GM13977 (cell line): ENCODE measurements around the gene NPM3.

Experiments used
- DNase-seq: peaks from one replicate; pipeline ENCODE4 v3.0.0; 2012; ENCODE audit warnings: low spot score
- in situ Hi-C: fragments of 300-500 bp; cut with MboI; formaldehyde crosslinking; loops from one replicate; pipeline ENCODE4 v1.12.0; 2022; ENCODE audit warnings: low sequenced_read_pairs, low pct_unique_long_range_greater_than_20kb, mixed read lengths, inconsistent platforms; ENCODE audit not compliant: unreplicated experiment
- TF ChIP-seq, protein P1 (sequence below): IDR thresholded peaks from 2 replicates; pipeline ENCODE4 v1.5.1; 2012; ENCODE audit warnings: mild to moderate bottlenecking, control low read depth; ENCODE audit not compliant: insufficient read depth; ENCODE audit errors: extremely low read depth, missing control alignments

Gene NPM3

DNA sequence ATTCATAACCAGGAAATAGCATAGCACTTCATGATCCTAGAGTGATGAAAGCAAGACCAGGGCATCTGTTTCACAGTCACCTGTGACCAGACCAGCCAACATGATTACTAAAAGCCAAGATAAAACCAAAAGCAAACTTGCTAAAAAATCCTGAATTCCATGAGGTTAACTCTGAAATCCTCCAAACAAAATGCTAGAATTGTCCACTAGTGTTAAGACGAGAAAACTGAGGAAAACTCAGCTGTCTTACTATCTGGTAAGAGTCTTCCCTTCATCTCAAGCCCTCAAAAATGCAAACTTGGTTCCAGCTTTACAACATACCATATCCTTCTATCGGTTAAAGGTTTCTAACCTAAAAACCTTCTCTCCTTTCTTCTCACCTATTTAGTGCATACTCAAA lies 1.3 kb upstream of the NPM3 start:
- TF ChIP-seq, protein P1, sequence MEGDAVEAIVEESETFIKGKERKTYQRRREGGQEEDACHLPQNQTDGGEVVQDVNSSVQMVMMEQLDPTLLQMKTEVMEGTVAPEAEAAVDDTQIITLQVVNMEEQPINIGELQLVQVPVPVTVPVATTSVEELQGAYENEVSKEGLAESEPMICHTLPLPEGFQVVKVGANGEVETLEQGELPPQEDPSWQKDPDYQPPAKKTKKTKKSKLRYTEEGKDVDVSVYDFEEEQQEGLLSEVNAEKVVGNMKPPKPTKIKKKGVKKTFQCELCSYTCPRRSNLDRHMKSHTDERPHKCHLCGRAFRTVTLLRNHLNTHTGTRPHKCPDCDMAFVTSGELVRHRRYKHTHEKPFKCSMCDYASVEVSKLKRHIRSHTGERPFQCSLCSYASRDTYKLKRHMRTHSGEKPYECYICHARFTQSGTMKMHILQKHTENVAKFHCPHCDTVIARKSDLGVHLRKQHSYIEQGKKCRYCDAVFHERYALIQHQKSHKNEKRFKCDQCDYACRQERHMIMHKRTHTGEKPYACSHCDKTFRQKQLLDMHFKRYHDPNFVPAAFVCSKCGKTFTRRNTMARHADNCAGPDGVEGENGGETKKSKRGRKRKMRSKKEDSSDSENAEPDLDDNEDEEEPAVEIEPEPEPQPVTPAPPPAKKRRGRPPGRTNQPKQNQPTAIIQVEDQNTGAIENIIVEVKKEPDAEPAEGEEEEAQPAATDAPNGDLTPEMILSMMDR, result no peak
- no peak for DNase-seq
- in situ Hi-C loops, result loop anchor here (5.0 kb wide), 1 partner anchor 182 kb away; no protein-coding TSS in a partner anchor

DNA sequence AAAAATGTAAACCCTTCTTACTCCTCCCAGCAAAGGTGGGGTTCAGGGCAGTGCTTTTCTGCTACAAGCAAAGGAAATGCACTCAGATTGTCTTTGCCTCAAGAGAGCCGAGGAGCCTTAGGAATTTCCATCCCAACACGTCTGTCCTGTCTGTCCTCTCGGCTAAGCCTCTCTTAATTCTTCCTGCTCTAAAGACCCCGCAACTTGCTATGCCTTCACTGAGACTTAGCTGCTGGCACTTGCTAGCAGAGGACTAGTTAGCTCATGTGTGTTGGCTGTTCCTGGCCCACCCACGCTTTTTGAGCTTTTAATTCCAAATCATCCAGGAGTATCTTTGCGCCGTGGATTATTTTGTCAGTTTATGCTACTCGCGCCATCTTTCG lies 481 bp upstream of the NPM3 start:
- DNase-seq, result peak; percentile 13
- in situ Hi-C loops, result loop anchor here (5.0 kb wide), 1 partner anchor 181 kb away; no protein-coding TSS in a partner anchor
- TF ChIP-seq, protein P1, result no peak

DNA sequence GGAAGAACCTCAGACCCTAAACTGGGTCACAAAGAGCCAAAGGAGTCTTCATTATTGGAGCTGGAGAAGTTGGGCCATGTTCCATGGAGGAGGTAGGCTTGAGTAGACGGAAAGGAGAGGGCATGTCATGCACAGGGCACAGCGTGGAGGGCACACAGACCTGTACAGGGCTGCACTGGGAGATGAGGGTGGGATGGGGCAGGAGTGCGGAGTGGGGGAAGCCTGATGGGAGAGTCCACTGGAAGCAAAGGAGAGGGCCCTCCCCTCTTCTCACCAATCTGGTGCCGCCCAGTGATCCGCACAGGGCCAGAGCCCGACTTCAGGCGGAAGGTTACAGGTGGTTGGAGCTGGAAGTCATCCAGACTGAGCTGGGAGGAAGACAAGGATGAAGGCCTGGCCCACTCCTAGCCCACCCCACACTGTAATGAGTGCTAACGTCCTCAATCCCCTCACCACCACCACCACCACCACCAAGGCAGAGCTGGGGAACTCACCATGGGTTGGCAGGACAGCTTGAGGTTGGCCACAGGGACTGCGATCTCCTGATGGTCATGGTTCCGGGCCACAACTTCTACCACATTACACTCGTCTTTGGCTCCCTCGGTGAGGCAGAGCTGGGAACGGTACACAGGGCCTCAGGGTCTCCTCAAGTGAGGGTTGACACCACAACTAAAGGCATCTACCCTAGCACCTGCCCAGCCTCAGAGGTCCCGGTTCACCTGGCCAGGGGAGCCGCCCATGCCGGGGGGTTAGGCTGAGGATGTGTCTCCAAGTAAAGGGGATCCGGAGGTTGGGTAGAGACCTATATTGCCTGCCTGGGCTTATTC lies 1.0 kb downstream of the NPM3 start:
- DNase-seq, result peak; percentile 27
- TF ChIP-seq, protein P1, result no peak
- in situ Hi-C loops, result loop anchor here (5.0 kb wide), 1 partner anchor 180 kb away; no protein-coding TSS in a partner anchor

DNA sequence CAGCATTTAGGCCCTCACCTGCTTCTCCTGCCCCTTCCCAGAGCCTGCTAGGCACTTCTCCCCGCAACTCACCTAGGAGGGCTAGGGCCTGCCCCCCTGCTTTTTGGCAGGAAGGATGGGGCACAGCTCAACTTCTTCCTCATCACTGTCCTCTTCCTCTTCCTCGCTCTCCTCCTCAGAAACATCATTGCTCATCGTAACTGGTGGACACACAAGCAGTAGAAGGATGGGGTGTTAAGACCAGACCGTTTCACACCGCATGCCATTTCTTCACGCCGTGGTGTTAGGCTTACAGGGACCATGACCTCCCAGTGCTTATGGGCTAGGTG lies 1.6 kb downstream of the NPM3 start:
- peak; percentile 13 for DNase-seq
- in situ Hi-C loops, result loop anchor here (5.0 kb wide), 1 partner anchor 179 kb away; no protein-coding TSS in a partner anchor
- TF ChIP-seq, protein P1, result no peak

DNA sequence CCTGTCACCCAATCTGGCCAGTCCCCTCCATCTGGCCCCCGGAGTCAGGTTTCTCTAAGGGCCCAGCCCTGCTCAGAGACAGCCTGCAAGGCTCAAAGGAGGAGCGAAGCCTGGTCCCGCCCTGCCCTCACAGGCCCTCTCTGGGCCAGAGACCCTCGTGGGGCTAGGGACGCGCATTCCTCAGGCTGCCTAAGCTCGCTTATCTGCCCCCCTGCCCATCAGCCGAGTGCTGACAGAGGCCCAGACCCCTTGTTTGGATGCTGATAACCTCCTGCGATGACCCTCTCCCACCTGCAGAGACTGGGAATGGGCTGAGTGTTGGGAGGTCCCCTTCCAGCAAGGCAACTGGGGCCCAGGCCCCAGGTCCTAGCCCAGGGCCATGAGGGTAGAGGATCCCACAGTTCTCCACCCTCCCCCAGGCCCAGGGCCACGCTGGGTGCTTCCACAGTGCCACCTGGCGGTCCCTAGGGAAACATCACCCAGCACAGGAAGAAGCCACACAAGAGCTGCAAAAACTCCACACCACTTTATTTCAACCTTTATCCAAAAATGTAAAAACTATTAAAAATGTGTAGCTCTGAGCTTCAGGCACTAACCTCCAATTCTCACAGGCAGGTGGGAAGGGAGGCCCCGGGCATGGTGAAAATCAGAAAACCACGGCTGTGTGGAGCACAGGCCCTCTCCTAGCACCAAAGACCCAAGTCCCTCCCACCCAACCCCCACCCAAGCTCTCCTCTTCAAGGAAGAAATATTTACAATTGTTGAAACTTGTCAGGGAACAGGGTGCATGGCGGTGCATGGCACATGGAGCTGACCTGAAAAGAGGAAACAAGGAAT lies 2.2 kb downstream of the NPM3 start:
- in situ Hi-C loops, result loop anchor here (5.0 kb wide), 1 partner anchor 179 kb away; no protein-coding TSS in a partner anchor
- DNase-seq, result peak; percentile 90
- TF ChIP-seq, protein P1, result peak; percentile 95

DNA sequence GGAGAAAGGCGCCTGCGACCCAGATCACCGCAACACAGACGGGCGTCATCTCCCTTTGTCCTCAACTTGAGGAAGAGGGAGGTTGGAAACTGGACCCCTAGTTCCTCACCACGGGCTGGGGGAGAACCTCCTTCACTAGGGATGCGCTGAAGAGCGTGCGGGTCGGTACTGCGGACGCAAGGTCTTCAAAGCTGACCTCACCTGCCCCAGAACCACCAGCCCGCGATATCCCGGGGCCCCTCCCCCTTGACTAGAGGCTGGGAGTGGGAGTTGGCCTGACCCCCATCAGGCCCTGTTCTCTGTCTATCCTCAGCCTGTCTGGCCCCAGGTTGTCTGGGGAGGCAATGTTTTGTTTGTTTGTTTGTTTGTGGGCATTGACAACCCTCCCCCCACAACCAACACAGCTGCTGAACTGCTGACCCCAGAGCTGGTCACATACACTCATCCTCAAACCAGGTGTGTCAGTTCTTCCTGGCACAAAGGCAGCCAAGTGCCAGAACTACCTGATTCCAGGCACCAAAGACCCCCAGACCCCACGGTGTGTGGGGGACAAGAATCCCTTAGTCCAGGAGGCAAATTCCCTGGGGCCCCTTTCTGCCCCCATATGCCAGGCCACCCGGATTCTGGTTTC lies 2.9 kb downstream of the NPM3 start:
- peak; percentile 33 for DNase-seq
- in situ Hi-C loops, result loop anchor here (5.0 kb wide), 1 partner anchor 178 kb away; no protein-coding TSS in a partner anchor
- TF ChIP-seq, protein P1, result no peak
